Measurements from ENCODE around the gene TRIM60.
"Not testable (repeated sequence)": the region's sequence is repeated elsewhere in the genome, so short reads cannot be mapped to it uniquely, and the experiment has no call there.

TRIM60 gene

DNA sequence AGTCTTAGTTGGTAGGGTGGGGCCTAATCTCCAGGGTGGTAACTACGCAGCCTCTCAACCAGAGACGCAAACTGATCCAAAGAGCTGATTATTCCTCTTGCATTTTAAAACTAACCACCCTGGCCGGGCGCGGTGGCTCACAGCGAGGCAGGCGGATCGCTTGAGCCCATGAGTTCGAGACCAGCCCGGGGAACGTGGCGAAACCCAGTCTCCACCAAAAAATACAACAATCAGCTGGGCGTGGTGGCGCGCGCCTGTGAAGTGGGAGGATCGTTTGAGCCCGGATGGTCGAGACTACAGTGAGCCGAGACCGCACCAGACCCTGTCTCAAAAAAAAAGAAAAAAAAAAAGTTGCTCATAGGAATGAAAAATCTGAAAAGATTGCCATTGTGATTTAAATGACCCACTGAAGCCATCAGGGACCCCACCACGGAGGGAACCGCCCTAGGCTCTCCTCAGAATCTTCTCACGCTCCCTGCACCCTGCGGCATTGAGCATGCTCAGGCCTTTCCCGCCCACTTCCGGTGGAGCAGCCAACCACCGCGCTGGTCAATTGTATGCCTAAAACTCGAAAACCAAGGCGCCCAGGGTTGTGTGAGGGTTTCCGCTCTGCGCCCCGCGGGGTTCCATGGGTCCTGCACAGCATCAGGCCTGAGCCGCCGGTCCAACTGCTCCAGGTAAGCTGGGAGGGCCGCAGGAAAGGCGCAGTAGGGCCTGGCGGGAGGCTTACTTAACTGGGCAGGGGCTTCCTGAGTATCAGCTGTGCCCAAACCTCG, at the start of gene TRIM60:
TSS of gene TRIM60 (plus strand) at position 564 of the 776 bp plus-strand sequence. CDS start 8,074 bp downstream, outside the sequence.
- TF ChIP-seq, protein P1, sequence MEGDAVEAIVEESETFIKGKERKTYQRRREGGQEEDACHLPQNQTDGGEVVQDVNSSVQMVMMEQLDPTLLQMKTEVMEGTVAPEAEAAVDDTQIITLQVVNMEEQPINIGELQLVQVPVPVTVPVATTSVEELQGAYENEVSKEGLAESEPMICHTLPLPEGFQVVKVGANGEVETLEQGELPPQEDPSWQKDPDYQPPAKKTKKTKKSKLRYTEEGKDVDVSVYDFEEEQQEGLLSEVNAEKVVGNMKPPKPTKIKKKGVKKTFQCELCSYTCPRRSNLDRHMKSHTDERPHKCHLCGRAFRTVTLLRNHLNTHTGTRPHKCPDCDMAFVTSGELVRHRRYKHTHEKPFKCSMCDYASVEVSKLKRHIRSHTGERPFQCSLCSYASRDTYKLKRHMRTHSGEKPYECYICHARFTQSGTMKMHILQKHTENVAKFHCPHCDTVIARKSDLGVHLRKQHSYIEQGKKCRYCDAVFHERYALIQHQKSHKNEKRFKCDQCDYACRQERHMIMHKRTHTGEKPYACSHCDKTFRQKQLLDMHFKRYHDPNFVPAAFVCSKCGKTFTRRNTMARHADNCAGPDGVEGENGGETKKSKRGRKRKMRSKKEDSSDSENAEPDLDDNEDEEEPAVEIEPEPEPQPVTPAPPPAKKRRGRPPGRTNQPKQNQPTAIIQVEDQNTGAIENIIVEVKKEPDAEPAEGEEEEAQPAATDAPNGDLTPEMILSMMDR (IDR thresholded peaks at IDR 0.05; ENCODE audit: low read depth, low read length, missing control alignments): no peak
- DNase-seq (ENCODE audit: extremely low read depth, low read depth): no peak
- no peak within 1 kb of the TSS for H3K4me3 ChIP-seq (replicated peaks; ENCODE audit: low read depth, low read length)

DNA sequence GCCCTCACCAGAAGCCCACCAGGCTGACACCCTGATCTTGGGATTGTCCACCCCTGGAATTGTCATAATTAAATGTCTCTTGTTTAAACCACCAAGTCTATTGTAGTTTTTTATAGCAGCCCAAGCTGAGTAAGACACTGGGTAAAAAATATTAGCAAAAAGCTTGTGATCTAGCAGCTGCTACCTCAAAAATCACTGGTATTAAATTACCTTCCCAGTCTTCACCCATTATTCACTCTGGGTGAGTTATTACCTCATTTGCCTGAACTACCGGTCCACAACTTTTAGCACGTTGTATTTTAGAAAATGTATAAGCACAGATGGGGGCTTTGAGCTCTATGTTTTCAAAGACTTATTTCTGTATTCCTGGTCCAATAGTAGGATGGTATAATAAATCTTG, 42.3 kb upstream of the TRIM60 start:
- H3K4me3 ChIP-seq (replicated peaks; ENCODE audit: low read depth, low read length): no peak overlapping the region
- no peak for DNase-seq (ENCODE audit: extremely low read depth, low read depth)
- TF ChIP-seq, protein P1 (IDR thresholded peaks at IDR 0.05; ENCODE audit: low read depth, low read length, missing control alignments): no peak

DNA sequence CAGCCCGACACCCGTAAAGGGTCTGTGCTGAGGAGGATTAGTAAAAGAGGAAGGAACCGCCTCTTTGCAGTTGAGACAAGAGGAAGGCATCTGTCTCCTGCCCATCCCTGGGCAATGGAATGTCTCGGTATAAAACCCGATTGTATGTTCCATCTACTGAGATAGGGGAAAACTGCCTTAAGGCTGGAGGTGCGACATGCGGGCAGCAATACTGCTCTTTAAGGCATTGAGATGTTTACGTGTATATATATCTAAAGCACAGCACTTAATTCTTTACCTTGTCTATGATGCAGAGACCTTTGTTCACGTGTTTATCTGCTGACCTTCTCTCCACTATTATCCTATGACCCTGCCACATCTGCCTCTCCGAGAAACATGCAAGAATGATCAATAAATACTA, 41.0 kb upstream of the TRIM60 start:
- not testable (repeated sequence) for H3K4me3 ChIP-seq (replicated peaks; ENCODE audit: low read depth, low read length); DNase-seq (ENCODE audit: extremely low read depth, low read depth)

- not testable (repeated sequence) for DNase-seq (ENCODE audit: extremely low read depth, low read depth); H3K4me3 ChIP-seq (replicated peaks; ENCODE audit: low read depth, low read length)
These were observed 35.7 kb upstream of the TRIM60 start for GRCh38 chr4:164996123-164996522.

GRCh38 chr4:164997324-164997723, 34.5 kb upstream of the TRIM60 start:
- TF ChIP-seq, protein P1 (IDR thresholded peaks at IDR 0.05; ENCODE audit: low read depth, low read length, missing control alignments): no peak
- no peak overlapping the region for H3K4me3 ChIP-seq (replicated peaks; ENCODE audit: low read depth, low read length)
- no peak for DNase-seq (ENCODE audit: extremely low read depth, low read depth)

GRCh38 chr4:164997941-164998340, 33.9 kb upstream of the TRIM60 start:
- TF ChIP-seq, protein P1 (IDR thresholded peaks at IDR 0.05; ENCODE audit: low read depth, low read length, missing control alignments): no peak

GRCh38 chr4:164998526-164999080, 33.2 kb upstream of the TRIM60 start:
- not testable (repeated sequence) for DNase-seq (ENCODE audit: extremely low read depth, low read depth); H3K4me3 ChIP-seq (replicated peaks; ENCODE audit: low read depth, low read length)

More at GRCh38 chr4:164997941-164998340, 33.9 kb upstream of the TRIM60 start:
- no peak for DNase-seq (ENCODE audit: extremely low read depth, low read depth)
- H3K4me3 ChIP-seq (replicated peaks; ENCODE audit: low read depth, low read length): no peak overlapping the region

DNA sequence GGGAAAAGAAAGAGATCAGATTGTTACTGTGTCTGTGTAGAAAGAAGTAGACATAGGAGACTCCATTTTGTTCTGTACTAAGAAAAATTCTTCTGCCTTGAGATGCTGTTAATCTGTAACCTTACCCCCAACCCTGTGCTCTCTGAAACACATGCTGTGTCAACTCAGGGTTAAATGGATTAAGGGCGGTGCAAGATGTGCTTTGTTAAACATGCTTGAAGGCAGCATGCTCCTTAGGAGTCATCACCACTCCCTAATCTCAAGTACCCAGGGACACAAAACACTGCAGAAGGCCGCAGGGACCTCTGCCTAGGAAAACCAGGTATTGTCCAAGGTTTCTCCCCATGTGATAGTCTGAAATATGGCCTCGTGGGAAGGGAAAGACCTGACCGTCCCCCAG, 29.8 kb upstream of the TRIM60 start:
- H3K4me3 ChIP-seq (replicated peaks; ENCODE audit: low read depth, low read length); DNase-seq (ENCODE audit: extremely low read depth, low read depth): not testable (repeated sequence)

GRCh38 chr4:165005352-165005925, 26.4 kb upstream of the TRIM60 start:
- H3K4me3 ChIP-seq (replicated peaks; ENCODE audit: low read depth, low read length): no peak overlapping the region
- DNase-seq (ENCODE audit: extremely low read depth, low read depth): no peak
- TF ChIP-seq, protein P1 (IDR thresholded peaks at IDR 0.05; ENCODE audit: low read depth, low read length, missing control alignments): no peak
